Neuronal stem cell (in vitro differentiated cells): ENCODE measurements around the gene SV2B.

Experiments
- DNase-seq: peaks from one replicate; pipeline ENCODE4 v3.0.0-alpha.2; 2013; ENCODE audit warnings: low spot score
- H2AFZ ChIP-seq: one replicate; pipeline ENCODE4 v1.6.1; 2013; ENCODE audit warnings: mild to moderate bottlenecking, low read length, inconsistent platforms
- H2AK5ac ChIP-seq: 2 replicates; pipeline ENCODE4 v1.6.1; 2013; ENCODE audit warnings: low read depth, mild to moderate bottlenecking, inconsistent platforms, low read length, moderate library complexity, mixed read lengths
- H2BK120ac ChIP-seq: 2 replicates; pipeline ENCODE4 v1.6.1; 2013; ENCODE audit warnings: low read depth, mild to moderate bottlenecking, inconsistent platforms, low read length, moderate library complexity, mixed read lengths
- H2BK12ac ChIP-seq: one replicate; pipeline ENCODE4 v1.6.1; 2013; ENCODE audit warnings: low read length, inconsistent platforms
- H2BK15ac ChIP-seq: 2 replicates; pipeline ENCODE4 v1.6.1; 2013; ENCODE audit warnings: mild to moderate bottlenecking, low read length, inconsistent platforms, mixed read lengths
- H2BK5ac ChIP-seq: one replicate; pipeline ENCODE4 v1.6.1; 2013; ENCODE audit warnings: inconsistent platforms, mild to moderate bottlenecking, low read length, moderate library complexity
- H3K14ac ChIP-seq: one replicate; pipeline ENCODE4 v1.6.1; 2013; ENCODE audit warnings: low read length, inconsistent platforms
- H3K18ac ChIP-seq: 2 replicates; pipeline ENCODE4 v1.6.1; 2013; ENCODE audit warnings: low read length, inconsistent platforms
- H3K23ac ChIP-seq: 2 replicates; pipeline ENCODE4 v1.6.1; 2013; ENCODE audit warnings: low read depth, mild to moderate bottlenecking, mixed read lengths, low read length, inconsistent platforms; ENCODE audit not compliant: poor library complexity
- H3K27ac ChIP-seq: replicated peaks from 3 replicates; pipeline ENCODE4 v1.5.1; 2013; ENCODE audit warnings: low read length, inconsistent platforms
- H3K27me3 ChIP-seq, 3 experiments: 2 replicates each; pipeline ENCODE4 v1.6.1; 2013; ENCODE audit warnings: low read length in 3 of 3, mild to moderate bottlenecking in 2 of 3, inconsistent platforms in 1 of 3, low read depth in 1 of 3, mixed read lengths in 1 of 3, moderate library complexity in 1 of 3; ENCODE audit not compliant: control insufficient read depth in 3 of 3, insufficient read depth in 3 of 3
- H3K36me3 ChIP-seq, 2 donors: replicated peaks in 1 of 2; 2 replicates each; pipeline ENCODE4 v1.6.1; 2013; ENCODE audit warnings: low read length in 2 of 2; ENCODE audit not compliant: control insufficient read depth in 2 of 2, insufficient read depth in 2 of 2
- H3K4ac ChIP-seq: 2 replicates; pipeline ENCODE4 v1.6.1; 2013; ENCODE audit warnings: inconsistent platforms, mild to moderate bottlenecking, low read length, moderate library complexity
- H3K4me1 ChIP-seq, 2 donors: 1 replicate in 1 of 2; 2 replicates in 1 of 2; pipeline ENCODE4 v1.6.1; 2013; ENCODE audit warnings: low read length in 2 of 2, low read depth in 1 of 2; ENCODE audit not compliant: control insufficient read depth in 2 of 2, insufficient read depth in 1 of 2
- H3K4me2 ChIP-seq: one replicate; pipeline ENCODE4 v1.6.1; 2013; ENCODE audit warnings: mild to moderate bottlenecking, low read length, inconsistent platforms; ENCODE audit not compliant: insufficient read depth, poor library complexity, severe bottlenecking
- H3K4me3 ChIP-seq, 2 donors: 2 replicates each; pipeline ENCODE4 v1.5.1; 2013; ENCODE audit warnings: low read length in 2 of 2, mild to moderate bottlenecking in 2 of 2, inconsistent platforms in 1 of 2, moderate library complexity in 1 of 2
- H3K79me1 ChIP-seq: one replicate; pipeline ENCODE4 v1.6.1; 2013; ENCODE audit warnings: low read depth, mild to moderate bottlenecking, inconsistent platforms, low read length, moderate library complexity
- H3K9ac ChIP-seq: one replicate; pipeline ENCODE4 v1.6.1; 2013; ENCODE audit warnings: mild to moderate bottlenecking, low read depth, low read length, inconsistent platforms; ENCODE audit not compliant: poor library complexity
- H3K9me3 ChIP-seq, 2 donors: replicated peaks in 1 of 2; 2 replicates each; pipeline versions ENCODE3 to v1.6.1; 2013; ENCODE audit warnings: low read length in 2 of 2, mild to moderate bottlenecking in 2 of 2, inconsistent platforms in 1 of 2, low read depth in 1 of 2, mixed read lengths in 1 of 2, moderate library complexity in 1 of 2; ENCODE audit not compliant: control insufficient read depth in 2 of 2, insufficient read depth in 1 of 2
- H4K8ac ChIP-seq: one replicate; pipeline ENCODE4 v1.6.1; 2013; ENCODE audit warnings: low read depth, mild to moderate bottlenecking, inconsistent platforms, low read length, moderate library complexity
- H4K91ac ChIP-seq: one replicate; pipeline ENCODE4 v1.6.1; 2013; ENCODE audit warnings: low read length, low read depth, mild to moderate bottlenecking, inconsistent platforms; ENCODE audit not compliant: poor library complexity
- WGBS, 2 donors: extraction: QIAGEN DNeasy Blood & Tissue Kit; methylation state at CpG; one replicate each; pipeline ENCODE4 v1.1.7; 2013; ENCODE audit warnings: missing lambda C conversion rate in 2 of 2, mixed read lengths in 1 of 2; ENCODE audit not compliant: insufficient read length in 2 of 2, insufficient replicate concordance in 1 of 2; ENCODE audit errors: extremely low coverage in 2 of 2; 5-methylcytosine and 5-hydroxymethylcytosine counted together

SV2B gene

DNA sequence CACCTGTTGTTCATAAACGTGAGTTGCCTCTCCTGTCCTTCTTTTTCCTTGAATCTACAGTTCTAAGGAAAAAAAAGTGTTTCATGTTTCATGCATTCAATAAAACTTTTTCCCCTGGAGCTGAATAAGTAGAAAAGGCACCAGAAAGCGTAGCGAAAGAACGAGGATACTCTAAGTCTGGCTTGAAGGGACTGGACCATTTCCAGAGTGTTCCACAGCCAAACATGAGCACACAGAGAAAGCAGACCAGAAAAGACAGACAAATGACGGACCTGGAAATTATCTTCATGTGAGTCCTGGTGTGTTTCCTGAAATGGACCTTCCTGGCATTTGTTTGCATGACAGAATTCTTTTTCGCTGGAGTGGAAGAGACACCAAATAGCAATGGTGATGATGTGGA lies 204.7 kb downstream of the SV2B start:
- no CpG with 5 or more reads among the region's 6 CpGs for WGBS, 2 donors
- H3K36me3 ChIP-seq: no peaks in the 10 kb centered on the region
- no peak overlapping the region for H3K18ac ChIP-seq
- H3K27ac ChIP-seq: no peak overlapping the region
- H2AFZ ChIP-seq: no peak overlapping the region
- DNase-seq: no peak
- no peak overlapping the region for H3K9ac ChIP-seq
- no peak overlapping the region for H3K4ac ChIP-seq
- H2BK5ac ChIP-seq: no peak overlapping the region
- H3K27me3 ChIP-seq: peaks cover 0 to 5% (median 0%) of the 10 kb centered on the region in 3 experiments
- no peak overlapping the region for H3K23ac ChIP-seq
- no peak overlapping the region for H4K91ac ChIP-seq
- no peak overlapping the region for H2BK12ac ChIP-seq
- H2AK5ac ChIP-seq: no peak overlapping the region
- no peak overlapping the region for H3K4me2 ChIP-seq
- H4K8ac ChIP-seq: no peak overlapping the region
- H3K14ac ChIP-seq: no peak overlapping the region
- no peaks in the 10 kb centered on the region for H3K79me1 ChIP-seq
- H3K9me3 ChIP-seq: no peaks in the 10 kb centered on the region
- no peak overlapping the region for H3K4me3 ChIP-seq
- no peaks in the 10 kb centered on the region for H3K4me1 ChIP-seq
- no peak overlapping the region for H2BK120ac ChIP-seq
- H2BK15ac ChIP-seq: no peak overlapping the region

DNA sequence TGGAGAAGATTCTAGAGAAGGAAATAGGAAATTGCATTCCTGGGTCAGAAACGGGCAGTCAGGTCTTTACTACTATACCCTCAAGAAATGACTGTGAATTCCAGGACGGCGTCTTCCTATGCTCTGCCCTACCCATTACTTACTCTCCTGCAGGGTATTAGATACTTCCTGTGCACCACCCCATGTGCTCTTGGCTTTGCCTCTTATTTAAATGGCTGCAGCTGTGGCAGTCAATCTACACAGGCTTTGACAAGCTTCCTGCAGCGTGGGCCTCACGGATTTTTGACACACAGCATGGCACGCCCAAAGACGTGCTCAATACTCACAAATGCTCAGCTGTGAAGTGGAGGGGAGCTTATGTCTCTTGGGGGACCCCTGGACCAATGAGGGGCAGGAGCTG lies 206.1 kb downstream of the SV2B start:
- H3K79me1 ChIP-seq: no peaks in the 10 kb centered on the region
- H4K91ac ChIP-seq: no peak overlapping the region
- H2BK5ac ChIP-seq: no peak overlapping the region
- H3K27ac ChIP-seq: no peak overlapping the region
- H3K9ac ChIP-seq: no peak overlapping the region
- peaks cover 0 to 5% (median 0%) of the 10 kb centered on the region in 3 experiments for H3K27me3 ChIP-seq
- H3K9me3 ChIP-seq: no peaks in the 10 kb centered on the region
- H2BK15ac ChIP-seq: no peak overlapping the region
- no peaks in the 10 kb centered on the region for H3K36me3 ChIP-seq
- no peak overlapping the region for H2BK120ac ChIP-seq
- no peak overlapping the region for H3K4me3 ChIP-seq
- no CpG with 5 or more reads among the region's 7 CpGs for WGBS, 2 donors
- no peak overlapping the region for H3K4me2 ChIP-seq
- no peak overlapping the region for H3K18ac ChIP-seq
- no peak overlapping the region for H2AFZ ChIP-seq
- H3K4me1 ChIP-seq: no peaks in the 10 kb centered on the region
- H3K4ac ChIP-seq: no peak overlapping the region
- H3K23ac ChIP-seq: no peak overlapping the region
- no peak overlapping the region for H4K8ac ChIP-seq
- no peak overlapping the region for H2BK12ac ChIP-seq
- no peak overlapping the region for H3K14ac ChIP-seq
- DNase-seq: no peak
- no peak overlapping the region for H2AK5ac ChIP-seq

DNA sequence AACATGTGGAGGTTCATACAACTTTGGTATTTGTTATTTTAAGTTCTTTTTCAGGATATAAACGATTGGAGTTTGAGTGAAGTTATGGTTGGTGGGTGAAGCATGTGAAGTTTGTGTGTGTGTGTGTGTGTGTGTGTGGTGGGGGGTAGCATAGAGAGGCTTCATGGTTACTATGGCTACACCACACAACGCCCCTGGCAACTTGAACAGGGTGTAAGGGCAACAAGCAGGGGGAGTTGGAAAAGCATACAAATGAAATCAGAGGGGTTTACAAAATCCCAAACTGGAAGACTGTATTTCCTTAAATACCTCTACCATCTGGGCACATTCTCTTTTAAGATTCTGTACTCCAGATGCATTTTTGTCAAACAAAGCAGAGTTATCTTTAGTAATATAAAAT lies 207.5 kb downstream of the SV2B start:
- Histone ChIP-seq H3K4ac (no peak overlapping the region), H3K4me1 (no peaks in the 10 kb centered on the region), H3K9ac (no peak overlapping the region), H3K4me2 (no peak overlapping the region), H2AK5ac (no peak overlapping the region), H3K23ac (no peak overlapping the region), H2AFZ (no peak overlapping the region), H3K4me3 (no peak overlapping the region), H3K9me3 (no peaks in the 10 kb centered on the region), H2BK5ac (no peak overlapping the region), H2BK15ac (no peak overlapping the region), H3K14ac (no peak overlapping the region), H3K79me1 (no peaks in the 10 kb centered on the region), H3K27ac (no peak overlapping the region), H2BK120ac (no peak overlapping the region), H4K8ac (no peak overlapping the region), H4K91ac (no peak overlapping the region), H3K18ac (no peak overlapping the region), H2BK12ac (no peak overlapping the region), H3K36me3 (no peaks in the 10 kb centered on the region), H3K27me3 (peaks cover 0 to 5% (median 0%) of the 10 kb centered on the region in 3 experiments)
- DNase-seq: no peak
- WGBS, 2 donors: 100% methylated on average over 1 of the region's 2 CpGs; no CpG with 5 or more reads in 1 of the 2 donors

DNA sequence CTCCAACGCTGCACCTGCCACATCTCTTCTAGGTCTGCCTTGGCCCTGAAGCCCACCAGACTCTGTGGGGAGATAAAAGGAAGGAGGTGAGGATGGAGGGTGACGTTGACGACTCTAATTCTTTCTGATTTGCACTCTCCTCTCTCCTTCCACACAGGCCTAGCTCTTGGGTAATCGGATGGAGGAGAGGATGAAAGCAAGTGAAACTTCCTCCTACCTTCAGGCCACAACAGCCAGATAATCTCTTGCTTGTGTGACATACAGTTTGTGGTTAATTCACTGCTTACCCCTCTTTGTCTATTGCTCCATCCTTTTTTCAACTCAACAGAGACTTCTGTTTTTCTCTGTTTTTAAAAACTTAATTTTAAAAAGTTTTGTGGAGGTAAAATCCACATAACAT lies 208.1 kb downstream of the SV2B start:
- Histone ChIP-seq H2AK5ac (no peak overlapping the region), H2BK120ac (no peak overlapping the region), H3K23ac (no peak overlapping the region), H3K4me1 (no peaks in the 10 kb centered on the region), H2AFZ (no peak overlapping the region), H2BK15ac (no peak overlapping the region), H4K8ac (no peak overlapping the region), H2BK12ac (no peak overlapping the region), H3K4ac (no peak overlapping the region), H3K36me3 (no peaks in the 10 kb centered on the region), H3K18ac (no peak overlapping the region), H3K14ac (no peak overlapping the region), H3K79me1 (no peaks in the 10 kb centered on the region), H3K27ac (no peak overlapping the region), H3K9ac (no peak overlapping the region), H3K4me3 (no peak overlapping the region), H3K9me3 (no peaks in the 10 kb centered on the region), H3K27me3 (peaks cover 0 to 2% (median 0%) of the 10 kb centered on the region in 3 experiments), H2BK5ac (no peak overlapping the region), H3K4me2 (no peak overlapping the region), H4K91ac (no peak overlapping the region)
- WGBS, 2 donors: no CpG with 5 or more reads among the region's 4 CpGs
- DNase-seq: no peak
